Keratinocyte (primary cell): Measurements from ENCODE around the gene OR52R1. TPM values are rescaled to one million over a fixed set of nuclear protein-coding genes. Genes with fewer than 3 reads are reported as not detected.

Experiments
- DNase-seq: peaks from one replicate; pipeline ENCODE4 v3.0.0-alpha.2; 2011; ENCODE audit warnings: low read depth, missing footprints, low spot score
- FAIRE-seq: peaks from 2 replicates; lab custom pipeline; 2011; peaks lifted over from hg19 to GRCh38; lab: Jason Lieb, UNC
- H2AFZ ChIP-seq: 2 replicates; pipeline ENCODE4 v1.6.0; 2012; ENCODE audit warnings: low read length, control low read depth, inconsistent platforms; ENCODE audit not compliant: control insufficient read depth
- H3K27ac ChIP-seq: 2 replicates; pipeline ENCODE4 v1.5.1; 2011; ENCODE audit warnings: low read length; ENCODE audit not compliant: control insufficient read depth, insufficient read depth
- H3K27me3 ChIP-seq: 3 replicates; pipeline ENCODE4 v1.6.0; 2011; ENCODE audit warnings: low read length; ENCODE audit not compliant: control insufficient read depth, insufficient read depth; ENCODE audit errors: extremely low read depth
- H3K36me3 ChIP-seq, 2 experiments: 2 replicates in 1 of 2; 3 replicates in 1 of 2; pipeline ENCODE4 v1.5.1; 2011; ENCODE audit warnings: low read length in 2 of 2, mild to moderate bottlenecking in 1 of 2; ENCODE audit not compliant: control insufficient read depth in 2 of 2, insufficient read depth in 2 of 2; ENCODE audit errors: extremely low read depth in 1 of 2
- H3K4me1 ChIP-seq: 3 replicates; pipeline ENCODE4 v1.5.1; 2011; ENCODE audit warnings: low read length; ENCODE audit not compliant: control insufficient read depth, insufficient read depth; ENCODE audit errors: extremely low read depth
- H3K4me2 ChIP-seq: 3 replicates; pipeline ENCODE4 v1.6.0; 2011; ENCODE audit warnings: low read depth, low read length; ENCODE audit not compliant: control insufficient read depth, insufficient read depth; ENCODE audit errors: extremely low read depth
- H3K4me3 ChIP-seq, 3 experiments: fragments of 200-600 bp in 1 of 3; sonication (generic) in 1 of 3; 2 replicates in 2 of 3; 3 replicates in 1 of 3; pipeline ENCODE4 v1.5.1; 2011 to 2016; ENCODE audit warnings: low read length in 3 of 3, mild to moderate bottlenecking in 3 of 3, control low read depth in 2 of 3, inconsistent platforms in 1 of 3, low read depth in 1 of 3, mixed read lengths in 1 of 3, mixed run types in 1 of 3, moderate library complexity in 1 of 3; ENCODE audit not compliant: control insufficient read depth in 2 of 3, insufficient read depth in 2 of 3; ENCODE audit errors: extremely low read depth in 1 of 3
- H3K79me2 ChIP-seq: 2 replicates; pipeline ENCODE4 v1.6.0; 2012; ENCODE audit warnings: low read length; ENCODE audit not compliant: control insufficient read depth, insufficient read depth
- H3K9ac ChIP-seq: 3 replicates; pipeline ENCODE4 v1.6.0; 2011; ENCODE audit warnings: low read length; ENCODE audit not compliant: control insufficient read depth, insufficient read depth; ENCODE audit errors: extremely low read depth
- H3K9me1 ChIP-seq: 3 replicates; pipeline ENCODE4 v1.6.0; 2011; ENCODE audit warnings: low read length; ENCODE audit not compliant: control insufficient read depth, insufficient read depth; ENCODE audit errors: extremely low read depth
- H3K9me3 ChIP-seq: 2 replicates; pipeline ENCODE4 v1.5.1; 2012; ENCODE audit warnings: low read depth, low read length; ENCODE audit not compliant: control insufficient read depth
- H4K20me1 ChIP-seq: 3 replicates; pipeline ENCODE4 v1.6.0; 2011; ENCODE audit warnings: low read length; ENCODE audit not compliant: control insufficient read depth, insufficient read depth; ENCODE audit errors: extremely low read depth
- CTCF ChIP-seq, 3 experiments: IDR thresholded peaks in 1 of 3; conservative IDR thresholded peaks in 1 of 3; optimal IDR thresholded peaks in 1 of 3; 2 replicates in 2 of 3; 3 replicates in 1 of 3; pipeline versions ENCODE3 to v1.5.1; 2011; ENCODE audit warnings: low read length in 3 of 3, mild to moderate bottlenecking in 3 of 3, moderate library complexity in 2 of 3, control low read depth in 1 of 3, inconsistent platforms in 1 of 3; ENCODE audit not compliant: insufficient read depth in 2 of 3; ENCODE audit errors: extremely low read depth in 1 of 3
- EZH2 ChIP-seq: IDR thresholded peaks from one replicate; pipeline ENCODE4 v1.6.1; 2012; ENCODE audit warnings: inconsistent platforms, mild to moderate bottlenecking, low read length, moderate library complexity
- dilution Hi-C: fragments of 300-500 bp; cut with MboI; formaldehyde crosslinking; loops from one replicate; pipeline ENCODE4 v1.7.0; 2020; ENCODE audit warnings: low sequenced_read_pairs; ENCODE audit not compliant: extremely low pct_ligation_motif_present
- polyA plus RNA-seq, 5 experiments: library from polyadenylated mRNA; depleted of rRNA in 3 of 5; stranded (reverse) in 3 of 5; stranded (forward) in 1 of 5; unstranded in 1 of 5; fragments of >200 nt; gene quantifications; 1 replicate in 1 of 5; 2 replicates in 3 of 5; 3 replicates in 1 of 5; pipeline versions ENCODE4 v1.2.1 to v1.2.3, GENCODE V29; 2011 to 2012; ENCODE audit warnings: missing spikeins in 2 of 5, low read depth in 1 of 5, low replicate concordance in 1 of 5

OR52R1 gene
- polyA plus RNA-seq, 1 donor (not counting 4 experiments of a cell fraction or from before 2014, with no cell fraction given) = not detected

GRCh38 chr11:4769838-4770237, 34.3 kb downstream of the OR52R1 start, which contains the start of gene OR51F1:
Gene OR51F1 (minus strand): TSS chr11:4769938. CDS start chr11:4769938, 0 bp downstream.
- Histone ChIP-seq H3K27ac (no peak within 1 kb of the TSS), H3K27me3 (no peaks in the 10 kb centered on the region), H2AFZ (no peak within 1 kb of the TSS), H3K4me3 (no peak within 1 kb of the TSS), H3K9me3 (no peaks in the 10 kb centered on the region), H3K9ac (no peak within 1 kb of the TSS), H3K4me2 (no peak within 1 kb of the TSS), H3K36me3 (no peaks in the 10 kb centered on the region), H3K79me2 (no peaks in the 10 kb centered on the region), H3K4me1 (no peaks in the 10 kb centered on the region), H4K20me1 (no peaks in the 10 kb centered on the region), H3K9me1 (no peaks in the 10 kb centered on the region)
- DNase-seq (no peak), FAIRE-seq (no peak)
- dilution Hi-C loops = no loop called here
- TF ChIP-seq CTCF (optimal IDR thresholded peaks at IDR 0.05 in 1 of 3, IDR thresholded peaks at IDR 0.05 in 1 of 3, conservative IDR thresholded peaks at IDR 0.05 in 1 of 3; ENCODE audit: extremely low read depth in 1 of 3, insufficient read depth in 2 of 3, low read length in 3 of 3) = no peak
- no peak for TF ChIP-seq EZH2

GRCh38 chr11:4768094-4768493, 36.1 kb downstream of the OR52R1 start:
- Histone ChIP-seq H3K4me1 (no peaks in the 10 kb centered on the region), H3K36me3 (no peaks in the 10 kb centered on the region), H3K79me2 (no peaks in the 10 kb centered on the region), H4K20me1 (no peaks in the 10 kb centered on the region), H3K9ac (no peak overlapping the region), H2AFZ (no peak overlapping the region), H3K9me1 (no peaks in the 10 kb centered on the region), H3K4me2 (no peak overlapping the region), H3K9me3 (no peaks in the 10 kb centered on the region), H3K27ac (no peak overlapping the region), H3K27me3 (no peaks in the 10 kb centered on the region), H3K4me3 (no peak overlapping the region)
- DNase-seq (no peak), FAIRE-seq (no peak)
- dilution Hi-C loops = no loop called here
- TF ChIP-seq EZH2 (no peak), CTCF (optimal IDR thresholded peaks at IDR 0.05 in 1 of 3, IDR thresholded peaks at IDR 0.05 in 1 of 3, conservative IDR thresholded peaks at IDR 0.05 in 1 of 3; ENCODE audit: extremely low read depth in 1 of 3, insufficient read depth in 2 of 3, low read length in 3 of 3) (no peak)
